Endothelial cell of umbilical vein (primary cell): ENCODE measurements around the gene SPEM1.

Experiments
- EZH2 ChIP-seq: IDR thresholded peaks from 2 replicates; pipeline ENCODE4 v1.6.1; 2012; ENCODE audit warnings: borderline replicate concordance, low read depth, mild to moderate bottlenecking, moderate library complexity, low read length, inconsistent platforms; ENCODE audit not compliant: severe bottlenecking
- FOS ChIP-seq: IDR thresholded peaks from 2 replicates; pipeline ENCODE4 v1.6.1; 2011; ENCODE audit warnings: mild to moderate bottlenecking, low read length, moderate library complexity, borderline replicate concordance; ENCODE audit not compliant: insufficient read depth
- GATA2 ChIP-seq: IDR thresholded peaks from 2 replicates; pipeline ENCODE4 v1.7.0; 2011; ENCODE audit warnings: low read depth, mild to moderate bottlenecking, moderate library complexity, mixed read lengths, low read length; ENCODE audit not compliant: insufficient read length, insufficient read depth
- JUN ChIP-seq: IDR thresholded peaks from 2 replicates; pipeline ENCODE4 v1.6.1; 2011; ENCODE audit warnings: borderline replicate concordance, low read depth; ENCODE audit not compliant: insufficient read length, insufficient read depth
- MAX ChIP-seq: IDR thresholded peaks from 2 replicates; pipeline ENCODE4 v1.6.1; 2011; ENCODE audit not compliant: insufficient read depth, insufficient read length
- MYC ChIP-seq: IDR thresholded peaks from one replicate; pipeline ENCODE4 v1.6.1; 2011; ENCODE audit warnings: mild to moderate bottlenecking, low read depth, low read length
- POLR2A ChIP-seq: IDR thresholded peaks from 2 replicates; pipeline ENCODE4 v1.6.1; 2012; ENCODE audit warnings: low read depth, mild to moderate bottlenecking, control low read depth, low read length
- POLR2AphosphoS5 ChIP-seq: IDR thresholded peaks from 2 replicates; pipeline ENCODE4 v1.6.1; 2012; ENCODE audit warnings: low read depth, mild to moderate bottlenecking, control low read depth, low read length, moderate library complexity; ENCODE audit not compliant: insufficient read depth
- TF ChIP-seq, protein P1 (sequence below), 2 donors: IDR thresholded peaks; 1 replicate in 1 of 2; 2 replicates in 1 of 2; pipeline ENCODE4 v1.5.1; 2011; ENCODE audit warnings: low read length in 2 of 2, mild to moderate bottlenecking in 2 of 2, moderate library complexity in 2 of 2, control low read depth in 1 of 2, inconsistent platforms in 1 of 2, low read depth in 1 of 2; ENCODE audit not compliant: insufficient read depth in 1 of 2; ENCODE audit errors: extremely low read depth in 1 of 2

- TF ChIP-seq, protein P1, sequence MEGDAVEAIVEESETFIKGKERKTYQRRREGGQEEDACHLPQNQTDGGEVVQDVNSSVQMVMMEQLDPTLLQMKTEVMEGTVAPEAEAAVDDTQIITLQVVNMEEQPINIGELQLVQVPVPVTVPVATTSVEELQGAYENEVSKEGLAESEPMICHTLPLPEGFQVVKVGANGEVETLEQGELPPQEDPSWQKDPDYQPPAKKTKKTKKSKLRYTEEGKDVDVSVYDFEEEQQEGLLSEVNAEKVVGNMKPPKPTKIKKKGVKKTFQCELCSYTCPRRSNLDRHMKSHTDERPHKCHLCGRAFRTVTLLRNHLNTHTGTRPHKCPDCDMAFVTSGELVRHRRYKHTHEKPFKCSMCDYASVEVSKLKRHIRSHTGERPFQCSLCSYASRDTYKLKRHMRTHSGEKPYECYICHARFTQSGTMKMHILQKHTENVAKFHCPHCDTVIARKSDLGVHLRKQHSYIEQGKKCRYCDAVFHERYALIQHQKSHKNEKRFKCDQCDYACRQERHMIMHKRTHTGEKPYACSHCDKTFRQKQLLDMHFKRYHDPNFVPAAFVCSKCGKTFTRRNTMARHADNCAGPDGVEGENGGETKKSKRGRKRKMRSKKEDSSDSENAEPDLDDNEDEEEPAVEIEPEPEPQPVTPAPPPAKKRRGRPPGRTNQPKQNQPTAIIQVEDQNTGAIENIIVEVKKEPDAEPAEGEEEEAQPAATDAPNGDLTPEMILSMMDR (IDR thresholded peaks at IDR 0.05; ENCODE audit: extremely low read depth in 1 of 2, insufficient read depth in 1 of 2, low read depth in 1 of 2, low read length in 2 of 2), result no peak
- TF ChIP-seq GATA2, result no peak
- TF ChIP-seq EZH2, result no peak
- no peak for TF ChIP-seq POLR2A
- no peak for TF ChIP-seq JUN
- TF ChIP-seq POLR2AphosphoS5, result no peak
- no peak for TF ChIP-seq FOS
- no peak for TF ChIP-seq MAX
- TF ChIP-seq MYC, result no peak
These were observed 14.5 kb upstream of the SPEM1 start for GRCh38 chr17:7405350-7406234.
